ENCODE data around the gene SEMA4G.

DNA sequence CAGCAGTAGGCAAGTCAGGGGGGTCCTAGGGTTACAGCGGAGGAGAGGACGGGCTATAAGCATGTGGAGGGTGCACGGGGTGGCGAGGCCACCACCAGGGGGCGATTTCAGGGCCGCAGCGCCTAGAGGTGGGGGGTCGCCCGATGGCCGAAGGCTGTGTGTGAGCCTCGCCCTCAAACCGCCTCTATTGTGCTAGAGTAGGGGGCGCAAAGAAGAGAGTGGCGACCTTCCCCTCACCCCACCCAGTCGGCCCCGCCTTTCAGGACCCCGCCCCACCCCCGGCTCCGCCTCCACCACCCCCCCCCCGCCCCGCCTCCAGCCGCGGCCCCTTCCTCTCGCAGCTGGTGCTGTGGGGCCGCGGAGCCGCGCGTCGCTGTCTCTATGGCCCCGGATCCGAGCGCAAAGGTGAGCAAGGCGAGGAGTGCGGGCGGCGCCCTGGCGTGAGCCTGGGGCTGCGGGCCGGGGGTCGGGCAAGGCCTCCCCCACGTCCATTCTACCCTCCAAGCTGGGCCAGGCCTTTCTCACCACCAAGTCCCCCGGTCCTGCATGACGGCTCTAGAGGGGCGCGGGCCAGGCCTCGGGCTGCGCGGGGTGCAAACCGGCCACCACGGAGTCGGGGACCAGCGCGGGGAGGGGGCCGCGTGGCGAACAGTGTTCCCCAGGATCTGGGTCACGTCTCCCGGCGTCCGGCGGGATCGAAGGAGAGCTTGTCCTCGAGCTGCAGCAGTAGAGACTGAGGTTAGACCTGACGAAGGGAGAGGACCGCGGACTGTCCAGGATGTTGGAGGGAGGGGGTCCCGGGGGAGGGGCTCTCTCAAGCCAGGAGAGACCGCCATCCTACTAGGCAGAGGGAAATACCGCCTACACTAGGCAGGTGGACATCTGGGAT, at the start of gene SEMA4G:
- TF ChIP-seq, protein P1, sequence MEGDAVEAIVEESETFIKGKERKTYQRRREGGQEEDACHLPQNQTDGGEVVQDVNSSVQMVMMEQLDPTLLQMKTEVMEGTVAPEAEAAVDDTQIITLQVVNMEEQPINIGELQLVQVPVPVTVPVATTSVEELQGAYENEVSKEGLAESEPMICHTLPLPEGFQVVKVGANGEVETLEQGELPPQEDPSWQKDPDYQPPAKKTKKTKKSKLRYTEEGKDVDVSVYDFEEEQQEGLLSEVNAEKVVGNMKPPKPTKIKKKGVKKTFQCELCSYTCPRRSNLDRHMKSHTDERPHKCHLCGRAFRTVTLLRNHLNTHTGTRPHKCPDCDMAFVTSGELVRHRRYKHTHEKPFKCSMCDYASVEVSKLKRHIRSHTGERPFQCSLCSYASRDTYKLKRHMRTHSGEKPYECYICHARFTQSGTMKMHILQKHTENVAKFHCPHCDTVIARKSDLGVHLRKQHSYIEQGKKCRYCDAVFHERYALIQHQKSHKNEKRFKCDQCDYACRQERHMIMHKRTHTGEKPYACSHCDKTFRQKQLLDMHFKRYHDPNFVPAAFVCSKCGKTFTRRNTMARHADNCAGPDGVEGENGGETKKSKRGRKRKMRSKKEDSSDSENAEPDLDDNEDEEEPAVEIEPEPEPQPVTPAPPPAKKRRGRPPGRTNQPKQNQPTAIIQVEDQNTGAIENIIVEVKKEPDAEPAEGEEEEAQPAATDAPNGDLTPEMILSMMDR (IDR thresholded peaks at IDR 0.05; ENCODE audit: low read length): peak; percentile 70
- TF ChIP-seq EZH2 (optimal IDR thresholded peaks at IDR 0.05; ENCODE audit: low read depth, low read length) (no peak), EZH2phosphoT487 (IDR thresholded peaks at IDR 0.05; ENCODE audit: low read length) (no peak)
